Trophoblast cell (in vitro differentiated cells and primary cell): Measurements from ENCODE around the gene RMDN2.

Experiments
- DNase-seq, 2 donors: peaks; one replicate each; pipeline ENCODE4 v3.0.0-alpha.2; 2016
- H2AFZ ChIP-seq: 2 replicates; pipeline ENCODE4 v1.6.1; 2013; ENCODE audit warnings: low read length, moderate library complexity, mild to moderate bottlenecking; ENCODE audit not compliant: insufficient read depth, poor library complexity
- H2AK5ac ChIP-seq: 2 replicates; pipeline ENCODE4 v1.6.1; 2013; ENCODE audit warnings: mild to moderate bottlenecking, low read length
- H2BK120ac ChIP-seq: 2 replicates; pipeline ENCODE4 v1.6.1; 2013; ENCODE audit warnings: low read length, mild to moderate bottlenecking, moderate library complexity; ENCODE audit not compliant: insufficient read depth, poor library complexity
- H2BK12ac ChIP-seq: 2 replicates; pipeline ENCODE4 v1.6.1; 2013; ENCODE audit warnings: mild to moderate bottlenecking, low read length, moderate library complexity
- H2BK5ac ChIP-seq: 2 replicates; pipeline ENCODE4 v1.6.1; 2013; ENCODE audit warnings: low read length, low read depth, moderate library complexity, mild to moderate bottlenecking; ENCODE audit not compliant: poor library complexity
- H3K14ac ChIP-seq: 2 replicates; pipeline ENCODE4 v1.6.1; 2013; ENCODE audit warnings: mild to moderate bottlenecking, low read length
- H3K18ac ChIP-seq: 2 replicates; pipeline ENCODE4 v1.6.1; 2013; ENCODE audit warnings: mild to moderate bottlenecking, low read length
- H3K23ac ChIP-seq: 2 replicates; pipeline ENCODE4 v1.6.1; 2013; ENCODE audit warnings: low read length
- H3K27ac ChIP-seq: 2 replicates; pipeline ENCODE4 v1.5.1; 2013; ENCODE audit warnings: low read depth, mild to moderate bottlenecking, inconsistent platforms, low read length, moderate library complexity
- H3K27me3 ChIP-seq: 2 replicates; pipeline ENCODE4 v1.6.1; 2013; ENCODE audit warnings: inconsistent platforms, mild to moderate bottlenecking, low read length, moderate library complexity; ENCODE audit not compliant: insufficient read depth
- H3K36me3 ChIP-seq, 2 experiments: 1 replicate in 1 of 2; 2 replicates in 1 of 2; pipeline ENCODE4 v1.6.1; 2013; ENCODE audit warnings: low read length in 2 of 2, mild to moderate bottlenecking in 2 of 2, moderate library complexity in 1 of 2; ENCODE audit not compliant: insufficient read depth in 2 of 2, control insufficient read depth in 1 of 2
- H3K4ac ChIP-seq: 2 replicates; pipeline ENCODE4 v1.6.1; 2013; ENCODE audit warnings: low read depth, mild to moderate bottlenecking, low read length, moderate library complexity
- H3K4me1 ChIP-seq, 2 experiments: 1 replicate in 1 of 2; 2 replicates in 1 of 2; pipeline ENCODE4 v1.6.1; 2013; ENCODE audit warnings: low read length in 2 of 2, mild to moderate bottlenecking in 2 of 2, moderate library complexity in 1 of 2; ENCODE audit not compliant: insufficient read depth in 2 of 2, control insufficient read depth in 1 of 2
- H3K4me2 ChIP-seq: 2 replicates; pipeline ENCODE4 v1.6.1; 2013; ENCODE audit warnings: inconsistent platforms, mild to moderate bottlenecking, low read length, moderate library complexity
- H3K4me3 ChIP-seq: 2 replicates; pipeline ENCODE4 v1.5.1; 2013; ENCODE audit warnings: mild to moderate bottlenecking, low read depth, low read length, inconsistent platforms
- H3K79me1 ChIP-seq: one replicate; pipeline ENCODE4 v1.6.1; 2013; ENCODE audit warnings: low read length
- H3K79me2 ChIP-seq: 2 replicates; pipeline ENCODE4 v1.6.1; 2013; ENCODE audit warnings: low read length, mild to moderate bottlenecking; ENCODE audit not compliant: control insufficient read depth, insufficient read depth, poor library complexity
- H3K9ac ChIP-seq: 2 replicates; pipeline ENCODE4 v1.6.1; 2013; ENCODE audit warnings: mild to moderate bottlenecking, low read length
- H3K9me3 ChIP-seq: 2 replicates; pipeline ENCODE4 v1.6.1; 2013; ENCODE audit warnings: low read depth, mild to moderate bottlenecking, control low read depth, inconsistent platforms, low read length; ENCODE audit not compliant: insufficient read depth
- H4K12ac ChIP-seq: 2 replicates; pipeline ENCODE4 v1.6.1; 2013; ENCODE audit warnings: low read depth, mild to moderate bottlenecking, low read length, moderate library complexity
- H4K8ac ChIP-seq: 2 replicates; pipeline ENCODE4 v1.6.1; 2013; ENCODE audit warnings: low read depth, mild to moderate bottlenecking, low read length, moderate library complexity
- H4K91ac ChIP-seq: one replicate; pipeline ENCODE4 v1.6.1; 2013; ENCODE audit warnings: low read depth, mild to moderate bottlenecking, low read length, moderate library complexity
- WGBS: extraction: QIAGEN DNeasy Blood & Tissue Kit; methylation state at CpG from one replicate; pipeline ENCODE4 v1.1.7; 2013; ENCODE audit warnings: missing lambda C conversion rate; ENCODE audit not compliant: insufficient read length, insufficient coverage; ENCODE audit errors: extremely low coverage; 5-methylcytosine and 5-hydroxymethylcytosine counted together

Gene RMDN2

GRCh38 chr2:37984589-37984988, 59.5 kb downstream of the RMDN2 start:
- H4K12ac ChIP-seq, result no peak overlapping the region
- no peak overlapping the region for H3K4me3 ChIP-seq
- no peak overlapping the region for H2AFZ ChIP-seq
- H3K36me3 ChIP-seq, result no peaks in the 10 kb centered on the region
- H3K14ac ChIP-seq, result no peak overlapping the region
- no peaks in the 10 kb centered on the region for H3K79me2 ChIP-seq
- H3K4me2 ChIP-seq, result no peak overlapping the region
- no peak overlapping the region for H3K18ac ChIP-seq
- DNase-seq, result no peak
- H3K9me3 ChIP-seq, result no peaks in the 10 kb centered on the region
- H2AK5ac ChIP-seq, result no peak overlapping the region
- no peak overlapping the region for H3K27ac ChIP-seq
- no peaks in the 10 kb centered on the region for H3K79me1 ChIP-seq
- no peak overlapping the region for H3K23ac ChIP-seq
- no peak overlapping the region for H2BK120ac ChIP-seq
- H3K9ac ChIP-seq, result no peak overlapping the region
- H3K4me1 ChIP-seq, result no peaks in the 10 kb centered on the region
- H4K8ac ChIP-seq, result no peak overlapping the region
- no peak overlapping the region for H3K4ac ChIP-seq
- no peaks in the 10 kb centered on the region for H3K27me3 ChIP-seq
- no peak overlapping the region for H2BK12ac ChIP-seq
- no peak overlapping the region for H2BK5ac ChIP-seq
- no peak overlapping the region for H4K91ac ChIP-seq

GRCh38 chr2:37985333-37985732, 60.2 kb downstream of the RMDN2 start:
- Histone ChIP-seq H2BK5ac (no peak overlapping the region), H3K27ac (no peak overlapping the region), H3K27me3 (no peaks in the 10 kb centered on the region), H3K23ac (no peak overlapping the region), H2AFZ (no peak overlapping the region), H2BK12ac (no peak overlapping the region), H3K14ac (no peak overlapping the region), H3K4me2 (no peak overlapping the region), H3K79me2 (no peaks in the 10 kb centered on the region), H3K4me1 (no peaks in the 10 kb centered on the region), H4K91ac (no peak overlapping the region), H3K18ac (no peak overlapping the region), H3K9ac (no peak overlapping the region), H4K12ac (no peak overlapping the region), H2AK5ac (no peak overlapping the region), H4K8ac (no peak overlapping the region), H3K79me1 (no peaks in the 10 kb centered on the region), H3K4me3 (no peak overlapping the region), H3K9me3 (no peaks in the 10 kb centered on the region), H3K36me3 (no peaks in the 10 kb centered on the region), H3K4ac (no peak overlapping the region), H2BK120ac (no peak overlapping the region)
- no CpG with 5 or more reads among the region's 1 CpG for WGBS
- DNase-seq, result no peak

- no peak overlapping the region for H3K23ac ChIP-seq
- no peak overlapping the region for H4K12ac ChIP-seq
- no peaks in the 10 kb centered on the region for H3K27me3 ChIP-seq
- DNase-seq, result no peak
- H2AFZ ChIP-seq, result no peak overlapping the region
- H3K18ac ChIP-seq, result no peak overlapping the region
- no peaks in the 10 kb centered on the region for H3K9me3 ChIP-seq
- no peak overlapping the region for H3K4me3 ChIP-seq
- no peak overlapping the region for H2BK120ac ChIP-seq
- no peaks in the 10 kb centered on the region for H3K79me2 ChIP-seq
- no peak overlapping the region for H4K8ac ChIP-seq
- no peaks in the 10 kb centered on the region for H3K79me1 ChIP-seq
- no peak overlapping the region for H3K4me2 ChIP-seq
- H3K14ac ChIP-seq, result no peak overlapping the region
- no peak overlapping the region for H3K27ac ChIP-seq
- no CpG with 5 or more reads among the region's 4 CpGs for WGBS
- no peak overlapping the region for H2BK12ac ChIP-seq
- no peak overlapping the region for H2AK5ac ChIP-seq
- no peak overlapping the region for H2BK5ac ChIP-seq
- no peaks in the 10 kb centered on the region for H3K36me3 ChIP-seq
- no peak overlapping the region for H4K91ac ChIP-seq
- no peak overlapping the region for H3K9ac ChIP-seq
- H3K4ac ChIP-seq, result no peak overlapping the region
- no peaks in the 10 kb centered on the region for H3K4me1 ChIP-seq
These were observed 62.1 kb downstream of the RMDN2 start for GRCh38 chr2:37987098-37987775.

GRCh38 chr2:37992601-37993000, 67.5 kb downstream of the RMDN2 start:
- Histone ChIP-seq H3K4ac (no peak overlapping the region), H3K79me1 (no peaks in the 10 kb centered on the region), H3K36me3 (no peaks in the 10 kb centered on the region), H3K23ac (no peak overlapping the region), H2AFZ (no peak overlapping the region), H3K27me3 (no peaks in the 10 kb centered on the region), H4K12ac (no peak overlapping the region), H2BK12ac (no peak overlapping the region), H3K9ac (no peak overlapping the region), H2BK120ac (no peak overlapping the region), H3K4me1 (no peaks in the 10 kb centered on the region), H3K14ac (no peak overlapping the region), H4K8ac (no peak overlapping the region), H2BK5ac (no peak overlapping the region), H3K18ac (no peak overlapping the region), H3K9me3 (no peaks in the 10 kb centered on the region), H3K27ac (no peak overlapping the region), H3K79me2 (no peaks in the 10 kb centered on the region), H2AK5ac (no peak overlapping the region), H4K91ac (no peak overlapping the region), H3K4me3 (no peak overlapping the region), H3K4me2 (no peak overlapping the region)
- WGBS, result no CpG with 5 or more reads among the region's 3 CpGs
- DNase-seq, result no peak
